ENCODE data around the gene GALT. TPM values are rescaled to one million over a fixed set of nuclear protein-coding genes. Genes with fewer than 3 reads are reported as not detected.

The GALT gene
- total and polyA plus RNA-seq, 2 donors (not counting 1 experiment from before 2014, with no cell fraction given), result 111 to 167 TPM

DNA sequence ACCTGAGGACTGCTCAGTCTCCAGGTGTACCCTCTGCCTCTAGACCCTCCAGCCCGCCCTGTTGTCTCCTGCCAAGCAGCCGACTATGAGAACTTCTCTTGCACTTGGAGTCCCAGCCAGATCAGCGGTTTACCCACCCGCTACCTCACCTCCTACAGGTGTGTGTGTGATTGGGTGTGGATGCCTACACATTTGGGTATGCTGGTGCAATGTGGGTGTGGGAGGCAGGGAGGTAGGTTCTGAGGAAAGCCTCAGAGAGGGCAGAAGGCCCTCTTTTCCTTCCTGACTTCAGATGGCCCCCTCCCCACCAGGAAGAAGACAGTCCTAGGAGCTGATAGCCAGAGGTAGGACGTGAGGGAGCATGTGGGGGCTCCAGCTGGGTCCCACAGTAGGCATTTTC lies 10.5 kb downstream of the GALT start:
- ChIA-PET CTCF (interaction anchor here (1.8 kb wide), 1 partner anchor 23 kb away, joined by 6 read pairs; no protein-coding TSS in a partner anchor), POLR2A (no interaction called here)
- no peaks in the 10 kb centered on the region for H3K9me3 ChIP-seq (ENCODE audit: control extremely low read depth in 1 of 3, control insufficient read depth in 2 of 3, insufficient read depth in 1 of 3, low read length in 2 of 3)
- no peaks in the 10 kb centered on the region for H4K20me1 ChIP-seq (ENCODE audit: control insufficient read depth, insufficient read depth, low read length, poor library complexity, severe bottlenecking)
- no peak overlapping the region for H2AFZ ChIP-seq (ENCODE audit: insufficient read depth, low read depth, low read length, poor library complexity, severe bottlenecking)
- H3K36me3 ChIP-seq (replicated peaks in 1 of 2; ENCODE audit: control extremely low read depth in 1 of 2, control insufficient read depth in 1 of 2, extremely low read depth in 1 of 2, insufficient read depth in 2 of 2, low read length in 1 of 2), result no peaks in the 10 kb centered on the region
- H3K9me3 Mint-ChIP-seq (ENCODE audit: insufficient read depth), result no peaks in the 10 kb centered on the region
- H3K27ac ChIP-seq (ENCODE audit: low read length in 2 of 2), result no peak overlapping the region
- WGBS (ENCODE audit: insufficient coverage), result 63% methylated on average over 2 of the region's 5 CpGs
- H3K27me3 ChIP-seq (replicated peaks in 1 of 4; ENCODE audit: control extremely low read depth in 1 of 4, control insufficient read depth in 3 of 4, insufficient read depth in 4 of 4, low read length in 3 of 4), result no peaks in the 10 kb centered on the region
- H3K27ac Mint-ChIP-seq, result no peak overlapping the region
- H3K4me2 ChIP-seq (replicated peaks; ENCODE audit: low read depth, low read length, poor library complexity, severe bottlenecking), result no peak overlapping the region
- peaks cover 9% of the 10 kb centered on the region for H3K4me1 Mint-ChIP-seq
- no peak for TF ChIP-seq EZH2 (IDR thresholded peaks at IDR 0.05; ENCODE audit: borderline replicate concordance, insufficient read depth, low read depth, low read length, poor library complexity, severe bottlenecking)
- TF ChIP-seq, protein P1, sequence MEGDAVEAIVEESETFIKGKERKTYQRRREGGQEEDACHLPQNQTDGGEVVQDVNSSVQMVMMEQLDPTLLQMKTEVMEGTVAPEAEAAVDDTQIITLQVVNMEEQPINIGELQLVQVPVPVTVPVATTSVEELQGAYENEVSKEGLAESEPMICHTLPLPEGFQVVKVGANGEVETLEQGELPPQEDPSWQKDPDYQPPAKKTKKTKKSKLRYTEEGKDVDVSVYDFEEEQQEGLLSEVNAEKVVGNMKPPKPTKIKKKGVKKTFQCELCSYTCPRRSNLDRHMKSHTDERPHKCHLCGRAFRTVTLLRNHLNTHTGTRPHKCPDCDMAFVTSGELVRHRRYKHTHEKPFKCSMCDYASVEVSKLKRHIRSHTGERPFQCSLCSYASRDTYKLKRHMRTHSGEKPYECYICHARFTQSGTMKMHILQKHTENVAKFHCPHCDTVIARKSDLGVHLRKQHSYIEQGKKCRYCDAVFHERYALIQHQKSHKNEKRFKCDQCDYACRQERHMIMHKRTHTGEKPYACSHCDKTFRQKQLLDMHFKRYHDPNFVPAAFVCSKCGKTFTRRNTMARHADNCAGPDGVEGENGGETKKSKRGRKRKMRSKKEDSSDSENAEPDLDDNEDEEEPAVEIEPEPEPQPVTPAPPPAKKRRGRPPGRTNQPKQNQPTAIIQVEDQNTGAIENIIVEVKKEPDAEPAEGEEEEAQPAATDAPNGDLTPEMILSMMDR (IDR thresholded peaks at IDR 0.05), result no peak
- no peaks in the 10 kb centered on the region for H3K4me1 ChIP-seq (ENCODE audit: control insufficient read depth in 2 of 2, insufficient read depth in 2 of 2, low read length in 2 of 2)
- DNase-seq, result no peak
- no peaks in the 10 kb centered on the region for H3K79me2 ChIP-seq (ENCODE audit: control insufficient read depth, insufficient read depth, low read length)
- no peak overlapping the region for H3K9ac ChIP-seq (ENCODE audit: low read length)
- no peak overlapping the region for H3K4me3 Mint-ChIP-seq
- H3K4me3 ChIP-seq (ENCODE audit: control extremely low read depth in 1 of 5, extremely low read depth in 1 of 5, insufficient read depth in 1 of 5, low read depth in 2 of 5, low read length in 4 of 5), result no peak overlapping the region
- no peak for ATAC-seq (ENCODE audit: low read depth)
- intact Hi-C loops (cut with micrococcal nuclease), result no loop called here
- peaks cover 3% of the 10 kb centered on the region for H3K27me3 Mint-ChIP-seq

DNA sequence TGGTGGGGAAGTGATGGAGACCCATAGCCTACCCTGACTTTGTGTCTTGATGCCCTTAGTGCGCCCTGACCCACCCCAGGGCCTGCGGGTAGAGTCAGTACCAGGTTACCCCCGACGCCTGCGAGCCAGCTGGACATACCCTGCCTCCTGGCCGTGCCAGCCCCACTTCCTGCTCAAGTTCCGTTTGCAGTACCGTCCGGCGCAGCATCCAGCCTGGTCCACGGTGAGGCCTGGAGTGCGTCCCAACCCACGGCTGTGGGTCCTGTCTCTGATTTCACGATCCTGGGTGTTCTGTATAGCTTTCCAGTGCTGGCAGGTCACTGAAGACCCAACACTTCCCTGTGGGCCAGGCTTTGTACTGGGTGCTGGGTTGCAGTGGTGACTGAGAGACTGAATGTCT lies 12.0 kb downstream of the GALT start:
- Histone ChIP-seq H4K20me1 (ENCODE audit: control insufficient read depth, insufficient read depth, low read length, poor library complexity, severe bottlenecking) (no peaks in the 10 kb centered on the region), H3K9ac (ENCODE audit: low read length) (no peak overlapping the region), H3K27ac (ENCODE audit: low read length in 2 of 2) (no peak overlapping the region), H3K4me3 (ENCODE audit: control extremely low read depth in 1 of 5, extremely low read depth in 1 of 5, insufficient read depth in 1 of 5, low read depth in 2 of 5, low read length in 4 of 5) (no peak overlapping the region), H3K36me3 (replicated peaks in 1 of 2; ENCODE audit: control extremely low read depth in 1 of 2, control insufficient read depth in 1 of 2, extremely low read depth in 1 of 2, insufficient read depth in 2 of 2, low read length in 1 of 2) (no peaks in the 10 kb centered on the region), H3K27me3 (replicated peaks in 1 of 4; ENCODE audit: control extremely low read depth in 1 of 4, control insufficient read depth in 3 of 4, insufficient read depth in 4 of 4, low read length in 3 of 4) (no peaks in the 10 kb centered on the region), H3K9me3 (ENCODE audit: control extremely low read depth in 1 of 3, control insufficient read depth in 2 of 3, insufficient read depth in 1 of 3, low read length in 2 of 3) (no peaks in the 10 kb centered on the region), H3K4me2 (replicated peaks; ENCODE audit: low read depth, low read length, poor library complexity, severe bottlenecking) (no peak overlapping the region), H2AFZ (ENCODE audit: insufficient read depth, low read depth, low read length, poor library complexity, severe bottlenecking) (no peak overlapping the region), H3K79me2 (ENCODE audit: control insufficient read depth, insufficient read depth, low read length) (no peaks in the 10 kb centered on the region), H3K4me1 (ENCODE audit: control insufficient read depth in 2 of 2, insufficient read depth in 2 of 2, low read length in 2 of 2) (no peaks in the 10 kb centered on the region)
- CTCF ChIA-PET, result interaction anchor here (1.0 kb wide), 1 partner anchor 44 kb away, joined by 4 read pairs; no protein-coding TSS in a partner anchor
- TF ChIP-seq, protein P1 (IDR thresholded peaks at IDR 0.05), result no peak
- TF ChIP-seq EZH2 (IDR thresholded peaks at IDR 0.05; ENCODE audit: borderline replicate concordance, insufficient read depth, low read depth, low read length, poor library complexity, severe bottlenecking), result no peak
- H3K27me3 Mint-ChIP-seq, result peaks cover 3% of the 10 kb centered on the region
- intact Hi-C loops (cut with micrococcal nuclease), result no loop called here
- no peak overlapping the region for H3K4me3 Mint-ChIP-seq
- 96% methylated on average over 14 of the region's 14 CpGs for WGBS (ENCODE audit: insufficient coverage)
- POLR2A ChIA-PET, result no interaction called here
- no peak overlapping the region for H3K27ac Mint-ChIP-seq
- H3K4me1 Mint-ChIP-seq, result no peaks in the 10 kb centered on the region
- no peak for DNase-seq
- no peaks in the 10 kb centered on the region for H3K9me3 Mint-ChIP-seq (ENCODE audit: insufficient read depth)
- no peak for ATAC-seq (ENCODE audit: low read depth)
